HepG2 (cell line): ENCODE data around the gene MCRIP2. TPM values are rescaled to one million over a fixed set of nuclear protein-coding genes. Genes with fewer than 3 reads are reported as not detected.

Source experiments
- CSRNP1 ChIP-seq: sonication (generic); formaldehyde crosslinking; IDR thresholded peaks from 2 replicates; pipeline ENCODE4 v1.8.1; 2023; ENCODE audit warnings: mild to moderate bottlenecking, missing genetic modification reagents
- HMGA1 ChIP-seq: sonication (generic); formaldehyde crosslinking; conservative IDR thresholded peaks from 2 replicates; pipeline ENCODE4 v1.4.0; 2020; ENCODE audit warnings: missing genetic modification reagents
- KDM3A ChIP-seq: IDR thresholded peaks from 2 replicates; pipeline ENCODE4 v1.6.1; 2018; ENCODE audit warnings: low read depth, missing compliant biosample characterization
- PITX1 ChIP-seq: sonication (generic); formaldehyde crosslinking; IDR thresholded peaks from 2 replicates; pipeline ENCODE4 v1.5.1; 2020; ENCODE audit warnings: mild to moderate bottlenecking, missing genetic modification reagents
- RARG ChIP-seq: sonication (generic); formaldehyde crosslinking; IDR thresholded peaks from 2 replicates; pipeline ENCODE4 v1.4.0; 2020; ENCODE audit warnings: low read depth, mild to moderate bottlenecking, missing genetic modification reagents
- SALL2 ChIP-seq: sonication (generic); formaldehyde crosslinking; IDR thresholded peaks from 2 replicates; pipeline ENCODE4 v1.8.1; 2023; ENCODE audit warnings: mild to moderate bottlenecking, missing genetic modification reagents, inconsistent platforms
- SETDB1 ChIP-seq: sonication (generic); formaldehyde crosslinking; IDR thresholded peaks from 2 replicates; pipeline ENCODE4 v1.5.1; 2020; ENCODE audit warnings: missing genetic modification reagents, mild to moderate bottlenecking, borderline replicate concordance
- SP140L ChIP-seq: sonication (generic); formaldehyde crosslinking; IDR thresholded peaks from 2 replicates; pipeline ENCODE4 v1.4.0; 2020; ENCODE audit warnings: missing genetic modification reagents, borderline replicate concordance
- SRSF4 ChIP-seq: fragments of 200-400 bp; formaldehyde crosslinking; IDR thresholded peaks from one replicate; pipeline ENCODE4 v1.6.1; 2018; ENCODE audit warnings: mild to moderate bottlenecking, low read depth, low read length, moderate library complexity; ENCODE audit not compliant: poor library complexity, severe bottlenecking
- TCF7L2 ChIP-seq: IDR thresholded peaks from 2 replicates; pipeline ENCODE4 v1.6.1; 2011; ENCODE audit warnings: mild to moderate bottlenecking, low read depth, low read length, moderate library complexity
- TERF1 ChIP-seq: sonication (generic); formaldehyde crosslinking; IDR thresholded peaks from 2 replicates; pipeline ENCODE4 v1.8.0; 2022; ENCODE audit warnings: mild to moderate bottlenecking, missing genetic modification reagents, moderate library complexity
- ZBTB8A ChIP-seq: sonication (generic); formaldehyde crosslinking; IDR thresholded peaks from 2 replicates; pipeline ENCODE4 v1.4.0; 2020; ENCODE audit warnings: mild to moderate bottlenecking, low read depth, missing genetic modification reagents, borderline replicate concordance
- ZNF326 ChIP-seq: sonication (generic); formaldehyde crosslinking; IDR thresholded peaks from 2 replicates; pipeline ENCODE4 v1.4.0; 2020; ENCODE audit warnings: missing genetic modification reagents, borderline replicate concordance
- ZNF547 ChIP-seq: sonication (generic); formaldehyde crosslinking; IDR thresholded peaks from 2 replicates; pipeline ENCODE4 v1.5.1; 2020; ENCODE audit warnings: mild to moderate bottlenecking, missing genetic modification reagents
- ZNF557 ChIP-seq: sonication (generic); formaldehyde crosslinking; IDR thresholded peaks from 2 replicates; pipeline ENCODE4 v1.4.0; 2020; ENCODE audit warnings: missing genetic modification reagents
- ZNF775 ChIP-seq: sonication (generic); formaldehyde crosslinking; IDR thresholded peaks from 2 replicates; pipeline ENCODE4 v1.4.0; 2020; ENCODE audit warnings: missing genetic modification reagents, mild to moderate bottlenecking, moderate library complexity, borderline replicate concordance
- ZNF839 ChIP-seq: sonication (generic); formaldehyde crosslinking; IDR thresholded peaks from 2 replicates; pipeline ENCODE4 v1.4.0; 2020; ENCODE audit warnings: missing genetic modification reagents, mild to moderate bottlenecking, borderline replicate concordance
- polyA plus RNA-seq, 8 experiments: library from polyadenylated mRNA; depleted of rRNA in 3 of 8; stranded (reverse) in 7 of 8; unstranded in 1 of 8; fragments of >200 nt; fragmentation: Illumina TruSeq in 4 of 8; extraction: Trizol in 4 of 8; gene quantifications; 2 replicates each; pipeline versions ENCODE4 v1.2.1 to v1.2.3, GENCODE V29; 2011 to 2016; ENCODE audit warnings: low read depth in 4 of 8, missing spikeins in 1 of 8, mixed read lengths in 1 of 8; ENCODE audit not compliant: insufficient read depth in 1 of 8
- total RNA-seq, 5 experiments: library from RNA; depleted of rRNA; stranded (reverse); fragments of >200 nt; fragmentation: Illumina TruSeq; extraction: Trizol; gene quantifications; 2 replicates each; pipeline ENCODE4 v1.2.3, GENCODE V29; 2016; ENCODE audit warnings: low read depth in 1 of 5
- TF ChIP-seq, protein P1 (sequence below): sonication (generic); formaldehyde crosslinking; IDR thresholded peaks from 2 replicates; pipeline ENCODE4 v1.9.0; 2021; ENCODE audit warnings: missing genetic modification reagents, mild to moderate bottlenecking, borderline replicate concordance
- TF ChIP-seq, protein P2 (sequence below): IDR thresholded peaks from 2 replicates; pipeline ENCODE4 v1.6.1; 2016; ENCODE audit warnings: low read depth, control low read depth
- TF ChIP-seq, protein P3 (sequence below): sonication (generic); formaldehyde crosslinking; IDR thresholded peaks from 2 replicates; pipeline ENCODE4 v1.5.1; 2020; ENCODE audit warnings: mild to moderate bottlenecking, missing genetic modification reagents, moderate library complexity

The MCRIP2 gene
- total and polyA plus RNA-seq, 2 of the 13 experiments (the other 11 are each of a cell fraction or from before 2014, with no cell fraction given) = 39.6 to 76.7 TPM

- TF ChIP-seq, protein P1, sequence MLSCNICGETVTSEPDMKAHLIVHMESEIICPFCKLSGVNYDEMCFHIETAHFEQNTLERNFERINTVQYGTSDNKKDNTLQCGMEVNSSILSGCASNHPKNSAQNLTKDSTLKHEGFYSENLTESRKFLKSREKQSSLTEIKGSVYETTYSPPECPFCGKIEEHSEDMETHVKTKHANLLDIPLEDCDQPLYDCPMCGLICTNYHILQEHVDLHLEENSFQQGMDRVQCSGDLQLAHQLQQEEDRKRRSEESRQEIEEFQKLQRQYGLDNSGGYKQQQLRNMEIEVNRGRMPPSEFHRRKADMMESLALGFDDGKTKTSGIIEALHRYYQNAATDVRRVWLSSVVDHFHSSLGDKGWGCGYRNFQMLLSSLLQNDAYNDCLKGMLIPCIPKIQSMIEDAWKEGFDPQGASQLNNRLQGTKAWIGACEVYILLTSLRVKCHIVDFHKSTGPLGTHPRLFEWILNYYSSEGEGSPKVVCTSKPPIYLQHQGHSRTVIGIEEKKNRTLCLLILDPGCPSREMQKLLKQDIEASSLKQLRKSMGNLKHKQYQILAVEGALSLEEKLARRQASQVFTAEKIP (CRISPR knock-in tag) = no peak
- TF ChIP-seq ZNF775 (CRISPR knock-in tag) (no peak), TCF7L2 (no peak), KDM3A (CRISPR knock-in tag) (no peak), SALL2 (CRISPR knock-in tag) (no peak), ZNF547 (CRISPR knock-in tag) (0 out of 2 replicates have a peak, but pooled peaks have one; percentile 43), ZNF839 (no peak), TERF1 (no peak), ZNF326 (CRISPR knock-in tag) (no peak), SP140L (CRISPR knock-in tag) (no peak), HMGA1 (CRISPR knock-in tag) (no peak), ZNF557 (CRISPR knock-in tag) (no peak), SETDB1 (CRISPR knock-in tag) (no peak), SRSF4 (no peak), PITX1 (CRISPR knock-in tag) (no peak), CSRNP1 (CRISPR knock-in tag) (no peak; the same call in 1 of the 2 replicates), ZBTB8A (CRISPR knock-in tag) (no peak), RARG (CRISPR knock-in tag) (no peak)
- TF ChIP-seq, protein P2, sequence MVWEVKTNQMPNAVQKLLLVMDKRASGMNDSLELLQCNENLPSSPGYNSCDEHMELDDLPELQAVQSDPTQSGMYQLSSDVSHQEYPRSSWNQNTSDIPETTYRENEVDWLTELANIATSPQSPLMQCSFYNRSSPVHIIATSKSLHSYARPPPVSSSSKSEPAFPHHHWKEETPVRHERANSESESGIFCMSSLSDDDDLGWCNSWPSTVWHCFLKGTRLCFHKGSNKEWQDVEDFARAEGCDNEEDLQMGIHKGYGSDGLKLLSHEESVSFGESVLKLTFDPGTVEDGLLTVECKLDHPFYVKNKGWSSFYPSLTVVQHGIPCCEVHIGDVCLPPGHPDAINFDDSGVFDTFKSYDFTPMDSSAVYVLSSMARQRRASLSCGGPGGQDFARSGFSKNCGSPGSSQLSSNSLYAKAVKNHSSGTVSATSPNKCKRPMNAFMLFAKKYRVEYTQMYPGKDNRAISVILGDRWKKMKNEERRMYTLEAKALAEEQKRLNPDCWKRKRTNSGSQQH = no peak
- TF ChIP-seq, protein P3, sequence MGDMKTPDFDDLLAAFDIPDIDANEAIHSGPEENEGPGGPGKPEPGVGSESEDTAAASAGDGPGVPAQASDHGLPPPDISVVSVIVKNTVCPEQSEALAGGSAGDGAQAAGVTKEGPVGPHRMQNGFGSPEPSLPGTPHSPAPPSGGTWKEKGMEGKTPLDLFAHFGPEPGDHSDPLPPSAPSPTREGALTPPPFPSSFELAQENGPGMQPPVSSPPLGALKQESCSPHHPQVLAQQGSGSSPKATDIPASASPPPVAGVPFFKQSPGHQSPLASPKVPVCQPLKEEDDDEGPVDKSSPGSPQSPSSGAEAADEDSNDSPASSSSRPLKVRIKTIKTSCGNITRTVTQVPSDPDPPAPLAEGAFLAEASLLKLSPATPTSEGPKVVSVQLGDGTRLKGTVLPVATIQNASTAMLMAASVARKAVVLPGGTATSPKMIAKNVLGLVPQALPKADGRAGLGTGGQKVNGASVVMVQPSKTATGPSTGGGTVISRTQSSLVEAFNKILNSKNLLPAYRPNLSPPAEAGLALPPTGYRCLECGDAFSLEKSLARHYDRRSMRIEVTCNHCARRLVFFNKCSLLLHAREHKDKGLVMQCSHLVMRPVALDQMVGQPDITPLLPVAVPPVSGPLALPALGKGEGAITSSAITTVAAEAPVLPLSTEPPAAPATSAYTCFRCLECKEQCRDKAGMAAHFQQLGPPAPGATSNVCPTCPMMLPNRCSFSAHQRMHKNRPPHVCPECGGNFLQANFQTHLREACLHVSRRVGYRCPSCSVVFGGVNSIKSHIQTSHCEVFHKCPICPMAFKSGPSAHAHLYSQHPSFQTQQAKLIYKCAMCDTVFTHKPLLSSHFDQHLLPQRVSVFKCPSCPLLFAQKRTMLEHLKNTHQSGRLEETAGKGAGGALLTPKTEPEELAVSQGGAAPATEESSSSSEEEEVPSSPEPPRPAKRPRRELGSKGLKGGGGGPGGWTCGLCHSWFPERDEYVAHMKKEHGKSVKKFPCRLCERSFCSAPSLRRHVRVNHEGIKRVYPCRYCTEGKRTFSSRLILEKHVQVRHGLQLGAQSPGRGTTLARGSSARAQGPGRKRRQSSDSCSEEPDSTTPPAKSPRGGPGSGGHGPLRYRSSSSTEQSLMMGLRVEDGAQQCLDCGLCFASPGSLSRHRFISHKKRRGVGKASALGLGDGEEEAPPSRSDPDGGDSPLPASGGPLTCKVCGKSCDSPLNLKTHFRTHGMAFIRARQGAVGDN (CRISPR knock-in tag) = peak; percentile 53
Observed at GRCh38 chr16:638034-638543, 3.5 kb upstream of the MCRIP2 start (continued).
